SK-N-SH treated with all-trans-retinoic acid at 6 μM for 48 hours (cell line): Measurements from ENCODE around the gene EPHB2.

ENCODE experiments used
- ATAC-seq: fragments of 200-7000 bp; cut with Tn5 transposase; 3 replicates; pipeline ENCODE4 v1.9.1; 2020; ENCODE audit warnings: mild to moderate bottlenecking, moderate library complexity
- ARNTL ChIP-seq: fragments of 450-650 bp; formaldehyde crosslinking; IDR thresholded peaks from 2 replicates; pipeline ENCODE4 v1.5.0; 2020; ENCODE audit warnings: low read depth, mild to moderate bottlenecking, moderate library complexity, borderline replicate concordance
- BACH2 ChIP-seq: fragments of 250-450 bp; sonication (Bioruptor Pico); IDR thresholded peaks from 2 replicates; pipeline ENCODE4 v1.9.0; 2021; ENCODE audit warnings: mild to moderate bottlenecking, borderline replicate concordance
- CSDC2 ChIP-seq: fragments of 250-450 bp; sonication (Bioruptor Pico); IDR thresholded peaks from 2 replicates; pipeline ENCODE4 v1.5.0; 2020; ENCODE audit warnings: mild to moderate bottlenecking, moderate library complexity
- ESRRG ChIP-seq: fragments of 250-450 bp; sonication (Bioruptor Pico); IDR thresholded peaks from 2 replicates; pipeline ENCODE4 v1.6.1; 2021; ENCODE audit warnings: mild to moderate bottlenecking
- GLIS3 ChIP-seq: fragments of 250-450 bp; sonication (Bioruptor Pico); IDR thresholded peaks from 2 replicates; pipeline ENCODE4 v1.5.0; 2020; ENCODE audit warnings: mild to moderate bottlenecking, moderate library complexity
- ISL1 ChIP-seq: fragments of 250-450 bp; sonication (Bioruptor Pico); IDR thresholded peaks from 2 replicates; pipeline ENCODE4 v2.1.2; 2022; ENCODE audit warnings: mild to moderate bottlenecking, moderate library complexity
- OSR1 ChIP-seq: fragments of 250-450 bp; sonication (Bioruptor Pico); IDR thresholded peaks from 2 replicates; pipeline ENCODE4 v1.8.0; 2022; ENCODE audit warnings: moderate library complexity, mild to moderate bottlenecking, inconsistent platforms
- PATZ1 ChIP-seq: fragments of 250-450 bp; sonication (Bioruptor Pico); IDR thresholded peaks from 2 replicates; pipeline ENCODE4 v1.8.0; 2020; ENCODE audit warnings: mild to moderate bottlenecking, moderate library complexity, borderline replicate concordance
- POU6F1 ChIP-seq: fragments of 250-450 bp; sonication (Bioruptor Pico); IDR thresholded peaks from 2 replicates; pipeline ENCODE4 v1.8.0; 2021; ENCODE audit warnings: low read depth, mild to moderate bottlenecking, moderate library complexity, borderline replicate concordance
- PPARA ChIP-seq: fragments of 250-450 bp; sonication (Bioruptor Pico); IDR thresholded peaks from 2 replicates; pipeline ENCODE4 v1.5.0; 2020; ENCODE audit warnings: mild to moderate bottlenecking, borderline replicate concordance
- RARB ChIP-seq: fragments of 250-450 bp; sonication (Bioruptor Pico); IDR thresholded peaks from 2 replicates; pipeline ENCODE4 v1.8.0; 2021; ENCODE audit warnings: mild to moderate bottlenecking, moderate library complexity
- SNAI2 ChIP-seq: fragments of 250-450 bp; sonication (Bioruptor Pico); IDR thresholded peaks from 2 replicates; pipeline ENCODE4 v1.5.0; 2020; ENCODE audit warnings: mild to moderate bottlenecking, moderate library complexity
- TCF4 ChIP-seq: fragments of 250-450 bp; sonication (Bioruptor Pico); IDR thresholded peaks from 2 replicates; pipeline ENCODE4 v1.8.0; 2021; ENCODE audit warnings: mild to moderate bottlenecking, moderate library complexity, borderline replicate concordance
- TOX ChIP-seq: fragments of 250-450 bp; sonication (Bioruptor Pico); IDR thresholded peaks from 2 replicates; pipeline ENCODE4 v1.8.0; 2021; ENCODE audit warnings: mild to moderate bottlenecking, moderate library complexity, borderline replicate concordance
- ZC3H10 ChIP-seq: fragments of 250-450 bp; sonication (Bioruptor Pico); IDR thresholded peaks from 2 replicates; pipeline ENCODE4 v1.5.1; 2021; ENCODE audit warnings: mild to moderate bottlenecking, moderate library complexity
- ZFP3 ChIP-seq: fragments of 250-450 bp; sonication (Bioruptor Pico); IDR thresholded peaks from 2 replicates; pipeline ENCODE4 v1.5.0; 2020; ENCODE audit warnings: mild to moderate bottlenecking, moderate library complexity
- ZFP30 ChIP-seq: fragments of 450-650 bp; formaldehyde crosslinking; IDR thresholded peaks from 2 replicates; pipeline ENCODE4 v1.5.0; 2022; ENCODE audit warnings: mild to moderate bottlenecking, moderate library complexity
- ZNF565 ChIP-seq: fragments of 450-650 bp; formaldehyde crosslinking; conservative IDR thresholded peaks from 2 replicates; pipeline ENCODE4 v1.5.0; 2020; ENCODE audit warnings: low read depth, mild to moderate bottlenecking, moderate library complexity
- ZNF70 ChIP-seq: fragments of 450-650 bp; formaldehyde crosslinking; IDR thresholded peaks from 2 replicates; pipeline ENCODE4 v1.5.0; 2020; ENCODE audit warnings: mild to moderate bottlenecking, moderate library complexity
- ZNF8 ChIP-seq: fragments of 450-650 bp; formaldehyde crosslinking; IDR thresholded peaks from 2 replicates; pipeline ENCODE4 v1.5.0; 2020; ENCODE audit warnings: mild to moderate bottlenecking, moderate library complexity
- TF ChIP-seq, protein P1 (sequence below): fragments of 250-450 bp; sonication (Bioruptor Pico); IDR thresholded peaks from 2 replicates; pipeline ENCODE4 v1.5.1; 2021; ENCODE audit warnings: mild to moderate bottlenecking, moderate library complexity
- TF ChIP-seq, protein P2 (sequence below): fragments of 250-450 bp; sonication (Bioruptor Pico); IDR thresholded peaks from 2 replicates; pipeline ENCODE4 v1.5.1; 2020; ENCODE audit warnings: low read depth, mild to moderate bottlenecking, moderate library complexity
- TF ChIP-seq, protein P3 (sequence below): fragments of 250-450 bp; sonication (Bioruptor Pico); IDR thresholded peaks from 2 replicates; pipeline ENCODE4 v1.5.0; 2020; ENCODE audit warnings: mild to moderate bottlenecking, moderate library complexity

The EPHB2 gene

DNA sequence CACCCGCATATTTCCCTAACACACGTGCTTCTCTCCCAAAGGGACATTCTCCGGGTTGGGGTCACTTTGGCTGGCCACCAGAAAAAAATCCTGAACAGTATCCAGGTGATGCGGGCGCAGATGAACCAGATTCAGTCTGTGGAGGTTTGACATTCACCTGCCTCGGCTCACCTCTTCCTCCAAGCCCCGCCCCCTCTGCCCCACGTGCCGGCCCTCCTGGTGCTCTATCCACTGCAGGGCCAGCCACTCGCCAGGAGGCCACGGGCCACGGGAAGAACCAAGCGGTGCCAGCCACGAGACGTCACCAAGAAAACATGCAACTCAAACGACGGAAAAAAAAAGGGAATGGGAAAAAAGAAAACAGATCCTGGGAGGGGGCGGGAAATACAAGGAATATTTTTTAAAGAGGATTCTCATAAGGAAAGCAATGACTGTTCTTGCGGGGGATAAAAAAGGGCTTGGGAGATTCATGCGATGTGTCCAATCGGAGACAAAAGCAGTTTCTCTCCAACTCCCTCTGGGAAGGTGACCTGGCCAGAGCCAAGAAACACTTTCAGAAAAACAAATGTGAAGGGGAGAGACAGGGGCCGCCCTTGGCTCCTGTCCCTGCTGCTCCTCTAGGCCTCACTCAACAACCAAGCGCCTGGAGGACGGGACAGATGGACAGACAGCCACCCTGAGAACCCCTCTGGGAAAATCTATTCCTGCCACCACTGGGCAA is 202.9 kb downstream of the EPHB2 start:
- no peak for ATAC-seq
- TF ChIP-seq ARNTL (CRISPR knock-in tag) (no peak), ZFP30 (CRISPR knock-in tag) (no peak), PPARA (CRISPR knock-in tag) (no peak), CSDC2 (CRISPR knock-in tag) (no peak), SNAI2 (CRISPR knock-in tag) (no peak), ISL1 (CRISPR knock-in tag) (no peak), POU6F1 (CRISPR knock-in tag) (no peak), TCF4 (no peak), ZC3H10 (no peak), GLIS3 (CRISPR knock-in tag) (no peak), ZFP3 (CRISPR knock-in tag) (no peak), BACH2 (no peak), ESRRG (CRISPR knock-in tag) (no peak), TOX (CRISPR knock-in tag) (no peak), OSR1 (CRISPR knock-in tag) (no peak)
- TF ChIP-seq, protein P1, sequence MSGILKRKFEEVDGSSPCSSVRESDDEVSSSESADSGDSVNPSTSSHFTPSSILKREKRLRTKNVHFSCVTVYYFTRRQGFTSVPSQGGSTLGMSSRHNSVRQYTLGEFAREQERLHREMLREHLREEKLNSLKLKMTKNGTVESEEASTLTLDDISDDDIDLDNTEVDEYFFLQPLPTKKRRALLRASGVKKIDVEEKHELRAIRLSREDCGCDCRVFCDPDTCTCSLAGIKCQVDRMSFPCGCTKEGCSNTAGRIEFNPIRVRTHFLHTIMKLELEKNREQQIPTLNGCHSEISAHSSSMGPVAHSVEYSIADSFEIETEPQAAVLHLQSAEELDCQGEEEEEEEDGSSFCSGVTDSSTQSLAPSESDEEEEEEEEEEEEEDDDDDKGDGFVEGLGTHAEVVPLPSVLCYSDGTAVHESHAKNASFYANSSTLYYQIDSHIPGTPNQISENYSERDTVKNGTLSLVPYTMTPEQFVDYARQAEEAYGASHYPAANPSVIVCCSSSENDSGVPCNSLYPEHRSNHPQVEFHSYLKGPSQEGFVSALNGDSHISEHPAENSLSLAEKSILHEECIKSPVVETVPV (CRISPR knock-in tag): no peak
- TF ChIP-seq, protein P2, sequence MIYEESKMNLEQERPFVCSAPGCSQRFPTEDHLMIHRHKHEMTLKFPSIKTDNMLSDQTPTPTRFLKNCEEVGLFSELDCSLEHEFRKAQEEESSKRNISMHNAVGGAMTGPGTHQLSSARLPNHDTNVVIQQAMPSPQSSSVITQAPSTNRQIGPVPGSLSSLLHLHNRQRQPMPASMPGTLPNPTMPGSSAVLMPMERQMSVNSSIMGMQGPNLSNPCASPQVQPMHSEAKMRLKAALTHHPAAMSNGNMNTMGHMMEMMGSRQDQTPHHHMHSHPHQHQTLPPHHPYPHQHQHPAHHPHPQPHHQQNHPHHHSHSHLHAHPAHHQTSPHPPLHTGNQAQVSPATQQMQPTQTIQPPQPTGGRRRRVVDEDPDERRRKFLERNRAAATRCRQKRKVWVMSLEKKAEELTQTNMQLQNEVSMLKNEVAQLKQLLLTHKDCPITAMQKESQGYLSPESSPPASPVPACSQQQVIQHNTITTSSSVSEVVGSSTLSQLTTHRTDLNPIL (CRISPR knock-in tag): no peak

- no peak for TF ChIP-seq POU6F1 (CRISPR knock-in tag)
- TF ChIP-seq CSDC2 (CRISPR knock-in tag): no peak
- TF ChIP-seq, protein P3, sequence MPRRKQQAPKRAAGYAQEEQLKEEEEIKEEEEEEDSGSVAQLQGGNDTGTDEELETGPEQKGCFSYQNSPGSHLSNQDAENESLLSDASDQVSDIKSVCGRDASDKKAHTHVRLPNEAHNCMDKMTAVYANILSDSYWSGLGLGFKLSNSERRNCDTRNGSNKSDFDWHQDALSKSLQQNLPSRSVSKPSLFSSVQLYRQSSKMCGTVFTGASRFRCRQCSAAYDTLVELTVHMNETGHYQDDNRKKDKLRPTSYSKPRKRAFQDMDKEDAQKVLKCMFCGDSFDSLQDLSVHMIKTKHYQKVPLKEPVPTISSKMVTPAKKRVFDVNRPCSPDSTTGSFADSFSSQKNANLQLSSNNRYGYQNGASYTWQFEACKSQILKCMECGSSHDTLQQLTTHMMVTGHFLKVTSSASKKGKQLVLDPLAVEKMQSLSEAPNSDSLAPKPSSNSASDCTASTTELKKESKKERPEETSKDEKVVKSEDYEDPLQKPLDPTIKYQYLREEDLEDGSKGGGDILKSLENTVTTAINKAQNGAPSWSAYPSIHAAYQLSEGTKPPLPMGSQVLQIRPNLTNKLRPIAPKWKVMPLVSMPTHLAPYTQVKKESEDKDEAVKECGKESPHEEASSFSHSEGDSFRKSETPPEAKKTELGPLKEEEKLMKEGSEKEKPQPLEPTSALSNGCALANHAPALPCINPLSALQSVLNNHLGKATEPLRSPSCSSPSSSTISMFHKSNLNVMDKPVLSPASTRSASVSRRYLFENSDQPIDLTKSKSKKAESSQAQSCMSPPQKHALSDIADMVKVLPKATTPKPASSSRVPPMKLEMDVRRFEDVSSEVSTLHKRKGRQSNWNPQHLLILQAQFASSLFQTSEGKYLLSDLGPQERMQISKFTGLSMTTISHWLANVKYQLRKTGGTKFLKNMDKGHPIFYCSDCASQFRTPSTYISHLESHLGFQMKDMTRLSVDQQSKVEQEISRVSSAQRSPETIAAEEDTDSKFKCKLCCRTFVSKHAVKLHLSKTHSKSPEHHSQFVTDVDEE (CRISPR knock-in tag): no peak
- TF ChIP-seq PATZ1 (CRISPR knock-in tag): no peak
- no peak for TF ChIP-seq ZNF8 (CRISPR knock-in tag)
- no peak for TF ChIP-seq ESRRG (CRISPR knock-in tag)
- no peak for TF ChIP-seq ZNF70
- TF ChIP-seq GLIS3 (CRISPR knock-in tag): no peak
- no peak for TF ChIP-seq RARB (CRISPR knock-in tag)
- TF ChIP-seq ZFP3 (CRISPR knock-in tag): no peak
- TF ChIP-seq, protein P1 (CRISPR knock-in tag): no peak
- no peak for TF ChIP-seq TOX (CRISPR knock-in tag)
- no peak for TF ChIP-seq BACH2
- no peak for TF ChIP-seq SNAI2 (CRISPR knock-in tag)
- no peak for TF ChIP-seq ZNF565 (CRISPR knock-in tag)
- no peak for TF ChIP-seq ZFP30 (CRISPR knock-in tag)
- TF ChIP-seq TCF4: no peak
- no peak for ATAC-seq
Measured at GRCh38 chr1:22914156-22914555, 203.5 kb downstream of the EPHB2 start.
